Mucosa of descending colon (tissue), 3 donors: ENCODE measurements around the gene CPSF4. TPM values are rescaled to one million over a fixed set of nuclear protein-coding genes. Genes with fewer than 3 reads are reported as not detected.
"Not testable (repeated sequence)": the region's sequence is repeated elsewhere in the genome, so short reads cannot be mapped to it uniquely, and the experiment has no call there.

Experiments
- ATAC-seq: fragments of 200-7000 bp; cut with Tn5 transposase; one replicate; pipeline ENCODE4 v1.9.1; 2020; ENCODE audit warnings: mild to moderate bottlenecking, moderate library complexity
- DNase-seq, 3 donors: peaks; one replicate each; pipeline ENCODE4 v3.0.0-alpha.2; 2020
- H3K36me3 ChIP-seq: fragments of 200-600 bp; one replicate; pipeline ENCODE4 v1.8.0; 2021; ENCODE audit warnings: low read depth, mild to moderate bottlenecking
- H3K4me1 ChIP-seq: fragments of 200-600 bp; one replicate; pipeline ENCODE4 v1.8.0; 2021; ENCODE audit warnings: low read depth, mild to moderate bottlenecking
- H3K4me3 ChIP-seq: fragments of 200-600 bp; one replicate; pipeline ENCODE4 v1.8.0; 2021; ENCODE audit warnings: mild to moderate bottlenecking
- H3K9me3 ChIP-seq: fragments of 200-600 bp; one replicate; pipeline ENCODE4 v1.8.0; 2021; ENCODE audit warnings: mild to moderate bottlenecking
- CTCF ChIP-seq: fragments of 200-600 bp; IDR thresholded peaks from one replicate; pipeline ENCODE4 v1.8.0; 2022; ENCODE audit warnings: antibody characterized with exemption, mild to moderate bottlenecking
- intact Hi-C, 2 donors: fragments of 100-400 bp; cut with DNase I in 1 of 2; cut with micrococcal nuclease in 1 of 2; formaldehyde crosslinking; loops; one replicate each; pipeline versions ENCODE4 v1.11.0 to v1.11.1; 2022; cut with DNase I, micrococcal nuclease
- total RNA-seq, 3 donors: library from RNA; stranded (reverse); fragmentation: NEBNext Ultra II Directional in 2 of 3; extraction: Animal tissue kit (Norgen Biotek cat#: 25700) in 2 of 3; gene quantifications; one replicate each; pipeline versions ENCODE4 v1.2.1 to v1.2.4, GENCODE V29; 2021 to 2023
- donor health status: DM: no; HTN: no; CAD: no; lungs with moderate emphysema.
- donor health status: DM: no; HTN: no; CAD: no.
- donor health status: DM: no; HTN: yes; CAD: no.

Gene CPSF4
- total RNA-seq, 3 donors from 2014 or later = 23.2 to 33.5 (median 24.8) TPM

GRCh38 chr7:99428972-99429566, 9.7 kb upstream of the CPSF4 start:
- DNase-seq (no peak), ATAC-seq (no peak)
- Histone ChIP-seq H3K36me3 (no peaks in the 10 kb centered on the region), H3K9me3 (no peaks in the 10 kb centered on the region), H3K4me3 (no peak overlapping the region), H3K4me1 (no peaks in the 10 kb centered on the region)
- TF ChIP-seq CTCF = no peak
- intact Hi-C loops = no loop called here

- no peak for DNase-seq
- Histone ChIP-seq H3K36me3 (no peaks in the 10 kb centered on the region), H3K9me3 (no peaks in the 10 kb centered on the region), H3K4me1 (no peaks in the 10 kb centered on the region), H3K4me3 (no peak overlapping the region)
- ATAC-seq = no peak
- TF ChIP-seq CTCF = no peak
- intact Hi-C loops = no loop called here
Observed at GRCh38 chr7:99429756-99430155, 9.0 kb upstream of the CPSF4 start.

GRCh38 chr7:99431756-99432540, 6.8 kb upstream of the CPSF4 start:
- H3K36me3 ChIP-seq, H3K9me3 ChIP-seq, ATAC-seq, H3K4me1 ChIP-seq, intact Hi-C loops, H3K4me3 ChIP-seq: not testable (repeated sequence)
- peak in 1 of 3 donors; percentile 18 for DNase-seq

GRCh38 chr7:99433158-99433557, 5.6 kb upstream of the CPSF4 start:
- no peak for DNase-seq

GRCh38 chr7:99437946-99438572, 684 bp upstream of the CPSF4 start:
- TF ChIP-seq CTCF = no peak
- H3K4me3 ChIP-seq = peak overlapping the region; percentile 96
- ATAC-seq (peak; percentile 42), DNase-seq (peak in 1 of 3 donors; percentile 21)
- H3K9me3 ChIP-seq = no peaks in the 10 kb centered on the region
- H3K4me1 ChIP-seq = peaks cover 17% of the 10 kb centered on the region
- no peaks in the 10 kb centered on the region for H3K36me3 ChIP-seq
- intact Hi-C loops = no loop called here

More at GRCh38 chr7:99433158-99433557, 5.6 kb upstream of the CPSF4 start:
- Histone ChIP-seq H3K36me3 (no peaks in the 10 kb centered on the region), H3K4me3 (no peak overlapping the region), H3K9me3 (no peaks in the 10 kb centered on the region), H3K4me1 (peaks cover 8% of the 10 kb centered on the region)
- intact Hi-C loops = no loop called here
- no peak for TF ChIP-seq CTCF
- ATAC-seq = no peak

GRCh38 chr7:99440195-99440594, 1.5 kb downstream of the CPSF4 start:
- no peak for ATAC-seq
- Histone ChIP-seq H3K36me3 (no peaks in the 10 kb centered on the region), H3K4me1 (peaks cover 17% of the 10 kb centered on the region), H3K4me3 (no peak overlapping the region), H3K9me3 (no peaks in the 10 kb centered on the region)
- intact Hi-C loops = no loop called here
- no peak for DNase-seq
- TF ChIP-seq CTCF = no peak
